Measurements from ENCODE around the gene TIFAB. TPM values are rescaled to one million over a fixed set of nuclear protein-coding genes. Genes with fewer than 3 reads are reported as not detected.

TIFAB gene
- total RNA-seq: not detected in 2 replicates

GRCh38 chr5:135452321-135453030 is at the start of gene TIFAB:
TIFAB (minus strand) TSS chr5:135452351; CDS start chr5:135449939, 2,412 bp downstream.

DNA sequence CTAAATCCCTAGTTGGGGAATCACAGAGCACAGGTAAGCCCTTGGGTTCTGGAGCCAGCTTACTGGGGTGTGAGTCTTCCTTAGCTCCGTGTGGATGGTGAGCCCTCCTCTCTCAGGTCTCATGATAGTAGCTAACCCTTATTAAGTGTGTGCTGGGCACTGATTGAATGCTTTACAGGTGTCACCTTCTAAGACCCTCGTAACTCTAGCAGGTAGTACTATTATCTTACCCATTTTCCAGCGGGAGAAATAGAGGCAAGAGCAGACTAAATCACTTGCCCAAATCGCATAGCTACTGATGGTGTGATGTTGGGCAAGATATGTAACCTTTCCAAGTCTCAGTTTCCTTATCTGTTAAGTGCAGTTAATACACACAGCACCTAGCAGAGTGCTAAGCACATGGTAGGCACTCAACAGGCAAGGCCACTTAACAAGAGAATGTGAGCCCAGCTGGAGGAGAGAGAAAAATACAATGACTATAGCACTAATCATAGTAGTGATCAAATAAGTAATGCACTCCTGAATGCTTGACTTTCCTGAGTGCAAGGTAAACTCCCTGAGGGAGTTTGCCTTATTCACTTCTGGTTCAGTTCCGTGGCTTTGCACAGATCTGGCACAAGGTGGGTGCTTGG is 4.7 kb downstream of the TIFAB start, which contains the start of gene DCANP1:
TSS of gene DCANP1 (minus strand) at position 51 of the 632 bp plus-strand sequence. CDS start 240 bp downstream, outside the sequence.

GRCh38 chr5:135398855-135399793 is 53.0 kb downstream of the TIFAB start, which contains the start of gene MACROH2A1:
MACROH2A1 (minus strand) TSS chr5:135399231; CDS start chr5:135389093, 10,138 bp downstream.

Small RNAs within 50 kb of the gene (small RNA-seq; reads per million reads assigned to genes)
- gene DCANP1: not detected

Other genes starting within 250 kb of the TIFAB start
- 154 and 185 TPM in 2 replicates for gene MACROH2A1, start 53.1 kb downstream of the TIFAB start, total RNA-seq
- not detected in 2 replicates for gene DCANP1, start 5.0 kb downstream of the TIFAB start, total RNA-seq
- not detected in 2 replicates for gene NEUROG1, start 83.6 kb upstream of the TIFAB start, total RNA-seq
- not detected in 2 replicates for gene CXCL14, start 126.6 kb upstream of the TIFAB start, total RNA-seq

Data from thoracic aorta endothelial cell (primary cell).